Adrenal gland (tissue), 12 donors: ENCODE results near the gene TEDC2. TPM values are rescaled to one million over a fixed set of nuclear protein-coding genes. Genes with fewer than 3 reads are reported as not detected.
"Not testable (repeated sequence)": the region's sequence is repeated elsewhere in the genome, so short reads cannot be mapped to it uniquely, and the experiment has no call there.

Experiments
- DNase-seq, 7 donors: peaks; one replicate each; pipeline ENCODE4 v3.0.0-alpha.2; 2019 to 2020
- H3K27ac ChIP-seq, 5 donors: fragments of 200-600 bp; sonication (generic) in 4 of 5; 1 replicate in 3 of 5; 2 replicates in 2 of 5; pipeline versions ENCODE4 v1.5.1 to v1.8.0; 2016 to 2020; ENCODE audit warnings: mild to moderate bottlenecking in 1 of 5
- H3K27me3 ChIP-seq: fragments of 200-600 bp; 2 replicates; pipeline ENCODE4 v1.8.0; 2021
- H3K36me3 ChIP-seq, 2 donors: fragments of 200-600 bp; replicated peaks in 1 of 2; 1 replicate in 1 of 2; 2 replicates in 1 of 2; pipeline versions ENCODE4 v1.5.1 to v1.8.0; 2018 to 2022
- H3K4me1 ChIP-seq, 2 donors: fragments of 200-600 bp; replicated peaks in 1 of 2; 1 replicate in 1 of 2; 2 replicates in 1 of 2; pipeline versions ENCODE4 v1.5.1 to v1.8.0; 2018 to 2021
- H3K4me3 ChIP-seq, 4 donors: fragments of 200-600 bp; sonication (generic) in 3 of 4; one replicate each; pipeline ENCODE4 v1.5.1; 2016 to 2018
- H3K9me3 ChIP-seq, 3 donors: fragments of 200-600 bp; sonication (generic) in 1 of 3; replicated peaks in 1 of 3; 1 replicate in 2 of 3; 2 replicates in 1 of 3; pipeline versions ENCODE4 v1.5.1 to v1.8.0; 2016 to 2021
- POLR2A ChIP-seq, 2 donors: fragments of 450-650 bp; IDR thresholded peaks; one replicate each; pipeline ENCODE4 v1.6.1; 2017; ENCODE audit warnings: antibody characterized with exemption in 2 of 2, mild to moderate bottlenecking in 2 of 2, moderate library complexity in 1 of 2
- WGBS, 4 donors: extraction: QIAGEN DNeasy Blood & Tissue Kit in 2 of 4; methylation state at CpG; one replicate each; pipeline versions ENCODE4 v1.1.5 to v1.1.7; 2013 to 2017; 5-methylcytosine and 5-hydroxymethylcytosine counted together
- intact Hi-C, 2 donors: fragments of 100-400 bp; cut with DNase I; formaldehyde crosslinking; loops; one replicate each; pipeline versions ENCODE4 v1.14.1 to v1.15.0; 2022 to 2023
- polyA plus RNA-seq, 3 donors: library from polyadenylated mRNA; stranded (reverse); fragments of 200-250 nt in 2 of 3; fragments of 350-450 nt in 1 of 3; fragmentation: Illumina TruSeq in 1 of 3; extraction: RNeasy Lipid Tissue Mini Kit (QIAGEN cat#74804) in 1 of 3; gene quantifications; one replicate each; pipeline ENCODE4 v1.2.3, GENCODE V29; 2013 to 2014
- total RNA-seq, 9 donors: library from RNA; depleted of rRNA in 4 of 9; stranded (reverse); fragments of >200 nt in 4 of 9; fragments of 120-200 nt in 1 of 9; fragmentation: NEBNext Ultra II Directional in 1 of 9; extraction: Animal tissue kit (Norgen Biotek cat#: 25700) in 1 of 9; gene quantifications; one replicate each; pipeline versions ENCODE4 v1.1.0 to v1.2.4, GENCODE V29; 2013 to 2023
- TF ChIP-seq, protein P1 (sequence below), 6 experiments: fragments of 450-650 bp in 4 of 6; fragments of 200-600 bp in 2 of 6; sonication (generic) in 1 of 6; IDR thresholded peaks; 1 replicate in 5 of 6; 2 replicates in 1 of 6; pipeline versions ENCODE4 v1.5.1 to v1.8.0; 2016 to 2021; ENCODE audit warnings: antibody characterized with exemption in 6 of 6, mild to moderate bottlenecking in 2 of 6, moderate library complexity in 1 of 6
- donor health status: healthy with polysubstance abuse.
- donor health status: Bipolar disorder and iron deficiency.
- donor health status: DM: yes; HTN: yes; CAD: no.
- donor health status: DM: no; HTN: no; CAD: no.
- donor health status: DM: no; HTN: no; CAD: no.
- donor health status: DM: yes; HTN: yes; CAD: no.

The TEDC2 gene
- total and polyA plus RNA-seq, 12 donors, result 0.33 to 8.6 (median 1.6) TPM

DNA sequence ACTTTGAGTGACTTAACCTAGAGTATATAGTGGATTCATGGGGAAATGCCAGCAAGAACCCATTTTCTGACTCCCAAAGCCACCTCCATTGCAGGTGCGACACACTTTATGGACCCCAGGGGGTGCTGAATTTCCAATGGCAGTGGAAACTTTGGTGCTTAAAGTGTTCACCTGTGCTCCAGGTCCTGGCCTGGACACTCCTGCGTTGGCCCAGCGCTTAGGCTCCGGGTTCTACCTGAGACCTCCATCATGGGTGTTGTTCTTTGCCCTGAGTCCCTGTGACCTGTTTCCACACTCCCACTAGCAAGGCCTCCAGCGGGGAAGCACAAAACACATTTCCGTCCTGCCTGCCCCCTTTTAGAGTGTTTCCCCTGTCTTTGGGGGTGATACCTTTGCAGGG is 27.6 kb upstream of the TEDC2 start:
- Histone ChIP-seq H3K27me3 (no peaks in the 10 kb centered on the region), H3K27ac (no peak overlapping the region), H3K4me1 (peaks cover 0 to 10% of the 10 kb centered on the region in 2 donors), H3K9me3 (no peaks in the 10 kb centered on the region), H3K4me3 (no peak overlapping the region), H3K36me3 (peaks cover 0 to 22% of the 10 kb centered on the region in 2 donors)
- TF ChIP-seq, protein P1, sequence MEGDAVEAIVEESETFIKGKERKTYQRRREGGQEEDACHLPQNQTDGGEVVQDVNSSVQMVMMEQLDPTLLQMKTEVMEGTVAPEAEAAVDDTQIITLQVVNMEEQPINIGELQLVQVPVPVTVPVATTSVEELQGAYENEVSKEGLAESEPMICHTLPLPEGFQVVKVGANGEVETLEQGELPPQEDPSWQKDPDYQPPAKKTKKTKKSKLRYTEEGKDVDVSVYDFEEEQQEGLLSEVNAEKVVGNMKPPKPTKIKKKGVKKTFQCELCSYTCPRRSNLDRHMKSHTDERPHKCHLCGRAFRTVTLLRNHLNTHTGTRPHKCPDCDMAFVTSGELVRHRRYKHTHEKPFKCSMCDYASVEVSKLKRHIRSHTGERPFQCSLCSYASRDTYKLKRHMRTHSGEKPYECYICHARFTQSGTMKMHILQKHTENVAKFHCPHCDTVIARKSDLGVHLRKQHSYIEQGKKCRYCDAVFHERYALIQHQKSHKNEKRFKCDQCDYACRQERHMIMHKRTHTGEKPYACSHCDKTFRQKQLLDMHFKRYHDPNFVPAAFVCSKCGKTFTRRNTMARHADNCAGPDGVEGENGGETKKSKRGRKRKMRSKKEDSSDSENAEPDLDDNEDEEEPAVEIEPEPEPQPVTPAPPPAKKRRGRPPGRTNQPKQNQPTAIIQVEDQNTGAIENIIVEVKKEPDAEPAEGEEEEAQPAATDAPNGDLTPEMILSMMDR (IDR thresholded peaks at IDR 0.05), result no peak
- TF ChIP-seq POLR2A (IDR thresholded peaks at IDR 0.05), result no peak
- DNase-seq, result no peak
- intact Hi-C loops, result no loop called here
- WGBS, 4 donors, result 93 to 100% (median 95%) methylated on average over 5 to 6 of the region's 6 CpGs

DNA sequence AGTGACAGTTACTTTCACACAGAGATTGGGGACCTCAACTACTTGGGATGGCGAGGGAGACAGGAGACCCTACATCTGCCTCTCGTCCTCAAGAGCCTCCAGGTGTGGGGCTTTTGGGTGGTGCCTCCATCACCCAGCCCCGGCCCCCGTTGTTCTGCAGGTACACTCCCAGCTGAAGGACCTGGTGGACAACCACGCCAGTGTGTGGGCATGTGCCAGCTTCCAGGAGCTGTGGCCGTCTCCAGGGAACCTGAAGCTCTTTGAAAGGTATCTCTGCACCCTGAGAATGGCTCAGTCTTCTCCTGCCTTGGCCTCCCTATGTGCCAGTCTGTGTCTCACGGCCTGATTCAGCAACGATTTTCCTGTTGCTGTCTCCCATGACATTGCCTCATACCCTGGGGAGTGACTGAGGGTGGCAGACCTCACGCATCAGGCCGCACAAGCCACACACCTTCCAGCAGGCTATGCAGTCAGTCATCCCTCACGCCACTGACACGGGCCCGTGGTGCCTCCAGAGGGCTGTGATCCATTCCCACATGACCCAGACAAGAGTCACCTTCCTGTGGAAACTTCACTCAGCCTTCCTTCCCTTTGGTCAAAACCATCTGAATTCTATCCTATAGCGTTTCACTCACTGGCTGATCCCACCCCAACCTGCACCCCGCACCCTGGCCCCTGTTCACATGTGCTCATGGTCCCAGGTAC is 27.0 kb upstream of the TEDC2 start:
- Histone ChIP-seq H3K27me3 (no peaks in the 10 kb centered on the region), H3K27ac (no peak overlapping the region), H3K4me1 (peaks cover 0 to 10% of the 10 kb centered on the region in 2 donors), H3K36me3 (peaks cover 0 to 24% of the 10 kb centered on the region in 2 donors), H3K4me3 (no peak overlapping the region), H3K9me3 (no peaks in the 10 kb centered on the region)
- no peak for TF ChIP-seq POLR2A (IDR thresholded peaks at IDR 0.05)
- TF ChIP-seq, protein P1 (IDR thresholded peaks at IDR 0.05), result no peak
- no peak for DNase-seq
- WGBS, 4 donors, result 94 to 97% (median 96%) methylated on average over 11 to 15 of the region's 15 CpGs
- intact Hi-C loops, result no loop called here

DNA sequence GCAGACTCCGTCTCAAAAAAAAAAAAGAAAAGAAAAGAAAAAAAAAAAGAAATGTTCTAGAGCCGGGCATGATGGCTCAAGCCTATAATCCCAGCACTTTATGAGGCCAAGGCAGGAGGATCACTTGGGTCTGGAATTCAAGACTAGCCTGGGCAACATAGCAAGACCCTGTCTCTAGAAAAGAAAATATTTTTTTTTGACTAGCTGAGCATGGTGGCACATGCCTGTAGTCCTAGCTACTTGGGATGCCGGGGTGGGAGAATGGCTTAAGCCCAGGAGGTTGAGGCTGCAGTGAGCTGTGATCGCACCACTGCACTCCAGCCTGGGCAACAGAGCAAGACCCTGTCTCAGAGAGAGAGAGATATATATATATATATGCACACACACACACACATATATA is 24.7 kb upstream of the TEDC2 start:
- peaks cover 0 to 26% of the 10 kb centered on the region in 2 donors for H3K36me3 ChIP-seq
- H3K9me3 ChIP-seq, H3K27me3 ChIP-seq, H3K27ac ChIP-seq, DNase-seq, H3K4me1 ChIP-seq, intact Hi-C loops, H3K4me3 ChIP-seq: not testable (repeated sequence)
- 92 to 98% (median 95%) methylated on average over 3 to 4 of the region's 4 CpGs for WGBS, 4 donors

DNA sequence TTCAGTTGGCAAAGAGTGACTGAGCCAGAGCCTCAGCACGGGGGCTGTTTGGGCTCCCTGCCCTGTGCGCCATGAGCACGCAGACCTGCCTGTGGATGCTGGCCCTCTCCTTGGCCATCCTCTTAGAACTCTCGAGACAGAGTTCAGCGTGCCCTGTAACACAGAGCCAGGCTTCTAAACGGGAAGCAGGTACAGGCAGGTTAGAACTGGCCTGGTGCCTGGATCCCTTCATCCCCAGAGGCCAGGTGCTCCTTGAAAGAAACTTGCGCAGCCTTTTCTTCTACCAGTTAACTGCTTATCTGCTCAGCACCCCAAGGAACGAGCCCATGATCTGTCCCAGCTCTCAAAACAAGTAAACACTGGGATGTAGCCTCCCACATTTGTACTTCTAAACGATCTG is 23.8 kb upstream of the TEDC2 start:
- DNase-seq, result no peak
- H3K9me3 ChIP-seq, result no peaks in the 10 kb centered on the region
- no peak overlapping the region for H3K27ac ChIP-seq
- H3K36me3 ChIP-seq, result peaks cover 0 to 26% of the 10 kb centered on the region in 2 donors
- intact Hi-C loops, result no loop called here
- H3K4me1 ChIP-seq, result no peaks in the 10 kb centered on the region
- H3K4me3 ChIP-seq, result no peak overlapping the region
- H3K27me3 ChIP-seq, result no peaks in the 10 kb centered on the region
- 89 to 96% (median 95%) methylated on average over 3 to 9 of the region's 9 CpGs for WGBS, 4 donors
- TF ChIP-seq POLR2A (IDR thresholded peaks at IDR 0.05), result no peak
- TF ChIP-seq, protein P1 (IDR thresholded peaks at IDR 0.05), result no peak
